HepG2 (cell line): ENCODE measurements around the gene WDFY1. TPM values are rescaled to one million over a fixed set of nuclear protein-coding genes. Genes with fewer than 3 reads are reported as not detected.
A peak's percentile ranks its signal among the peaks of the same experiment; 100 is the strongest.

Experiments
- ATF3 ChIP-seq: sonication (generic); formaldehyde crosslinking; IDR thresholded peaks from 2 replicates; pipeline ENCODE4 v1.4.0; 2020; ENCODE audit warnings: missing genetic modification reagents
- DR1 ChIP-seq: sonication (generic); formaldehyde crosslinking; IDR thresholded peaks from 2 replicates; pipeline ENCODE4 v1.8.0; 2021; ENCODE audit warnings: mild to moderate bottlenecking, missing genetic modification reagents, inconsistent platforms
- EP300 ChIP-seq, 3 experiments: sonication (generic) in 1 of 3; formaldehyde crosslinking in 1 of 3; IDR thresholded peaks; 2 replicates each; pipeline versions ENCODE4 v1.5.1 to v1.6.1; 2011 to 2020; ENCODE audit warnings: low read depth in 2 of 3, low read length in 2 of 3, borderline replicate concordance in 1 of 3, improper control_type of control experiment in 1 of 3, mild to moderate bottlenecking in 1 of 3, missing genetic modification reagents in 1 of 3, moderate library complexity in 1 of 3
- GTF3A ChIP-seq: sonication (generic); formaldehyde crosslinking; conservative IDR thresholded peaks from 2 replicates; pipeline ENCODE4 v1.4.0; 2020; ENCODE audit warnings: mild to moderate bottlenecking, missing genetic modification reagents
- HNRNPUL1 ChIP-seq: fragments of 200-400 bp; formaldehyde crosslinking; IDR thresholded peaks from 2 replicates; pipeline ENCODE4 v1.6.1; 2017; ENCODE audit warnings: low read depth, mild to moderate bottlenecking, low read length, moderate library complexity
- KLF11 ChIP-seq: IDR thresholded peaks from 2 replicates; pipeline ENCODE4 v1.6.1; 2016; ENCODE audit warnings: missing compliant biosample characterization
- KLF12 ChIP-seq: sonication (generic); formaldehyde crosslinking; IDR thresholded peaks from 2 replicates; pipeline ENCODE4 v1.4.0; 2020; ENCODE audit warnings: missing genetic modification reagents, borderline replicate concordance
- MAF1 ChIP-seq: sonication (generic); formaldehyde crosslinking; IDR thresholded peaks from 2 replicates; pipeline ENCODE4 v1.5.0; 2020; ENCODE audit warnings: missing genetic modification reagents, borderline replicate concordance
- MEF2D ChIP-seq: sonication (generic); formaldehyde crosslinking; IDR thresholded peaks from 2 replicates; pipeline ENCODE4 v1.5.1; 2020; ENCODE audit warnings: mild to moderate bottlenecking, missing genetic modification reagents
- MIER3 ChIP-seq: IDR thresholded peaks from 2 replicates; pipeline ENCODE4 v1.6.1; 2016; ENCODE audit warnings: missing compliant biosample characterization, borderline replicate concordance
- MXD4 ChIP-seq: IDR thresholded peaks from 2 replicates; pipeline ENCODE4 v1.6.1; 2016; ENCODE audit warnings: mild to moderate bottlenecking, missing biosample characterization, missing genetic modification reagents
- NFRKB ChIP-seq: fragments of 450-650 bp; IDR thresholded peaks from 2 replicates; pipeline ENCODE4 v1.6.1; 2017
- SYNCRIP ChIP-seq: fragments of 200-400 bp; formaldehyde crosslinking; IDR thresholded peaks from 2 replicates; pipeline ENCODE4 v1.6.1; 2018; ENCODE audit warnings: mild to moderate bottlenecking, low read depth, low read length; ENCODE audit not compliant: insufficient read depth
- THYN1 ChIP-seq: sonication (generic); formaldehyde crosslinking; IDR thresholded peaks from 2 replicates; pipeline ENCODE4 v1.8.1; 2023; ENCODE audit warnings: low read depth, mild to moderate bottlenecking, moderate library complexity, missing genetic modification reagents, borderline replicate concordance
- ZMAT3 ChIP-seq: sonication (generic); formaldehyde crosslinking; conservative IDR thresholded peaks from 2 replicates; pipeline ENCODE4 v1.7.0; 2021; ENCODE audit warnings: missing genetic modification reagents
- ZNF230 ChIP-seq: sonication (generic); formaldehyde crosslinking; IDR thresholded peaks from 2 replicates; pipeline ENCODE4 v1.4.0; 2020; ENCODE audit warnings: mild to moderate bottlenecking, missing genetic modification reagents
- ZNF367 ChIP-seq: sonication (generic); formaldehyde crosslinking; IDR thresholded peaks from 2 replicates; pipeline ENCODE4 v1.4.0; 2020; ENCODE audit warnings: missing genetic modification reagents, borderline replicate concordance
- ZNF468 ChIP-seq: sonication (generic); formaldehyde crosslinking; IDR thresholded peaks from 2 replicates; pipeline ENCODE4 v1.8.0; 2022; ENCODE audit warnings: mild to moderate bottlenecking, moderate library complexity, missing genetic modification reagents
- ZNF629 ChIP-seq: sonication (generic); formaldehyde crosslinking; conservative IDR thresholded peaks from 2 replicates; pipeline ENCODE4 v1.5.0; 2020; ENCODE audit warnings: missing genetic modification reagents
- ZNF761 ChIP-seq: sonication (generic); formaldehyde crosslinking; conservative IDR thresholded peaks from 2 replicates; pipeline ENCODE4 v1.4.0; 2020; ENCODE audit warnings: mild to moderate bottlenecking, missing genetic modification reagents
- ZNF777 ChIP-seq: sonication (generic); formaldehyde crosslinking; IDR thresholded peaks from 2 replicates; pipeline ENCODE4 v1.4.0; 2020; ENCODE audit warnings: missing genetic modification reagents
- polyA plus RNA-seq, 8 experiments: library from polyadenylated mRNA; depleted of rRNA in 3 of 8; stranded (reverse) in 7 of 8; unstranded in 1 of 8; fragments of >200 nt; fragmentation: Illumina TruSeq in 4 of 8; extraction: Trizol in 4 of 8; gene quantifications; 2 replicates each; pipeline versions ENCODE4 v1.2.1 to v1.2.3, GENCODE V29; 2011 to 2016; ENCODE audit warnings: low read depth in 4 of 8, missing spikeins in 1 of 8, mixed read lengths in 1 of 8; ENCODE audit not compliant: insufficient read depth in 1 of 8
- total RNA-seq, 5 experiments: library from RNA; depleted of rRNA; stranded (reverse); fragments of >200 nt; fragmentation: Illumina TruSeq; extraction: Trizol; gene quantifications; 2 replicates each; pipeline ENCODE4 v1.2.3, GENCODE V29; 2016; ENCODE audit warnings: low read depth in 1 of 5
- TF ChIP-seq, protein P1 (sequence below): IDR thresholded peaks from 2 replicates; pipeline ENCODE4 v1.6.1; 2016; ENCODE audit warnings: missing compliant biosample characterization, missing genetic modification reagents, borderline replicate concordance
- TF ChIP-seq, protein P2 (sequence below): sonication (generic); formaldehyde crosslinking; IDR thresholded peaks from 2 replicates; pipeline ENCODE4 v1.9.0; 2022; ENCODE audit warnings: low read depth, missing genetic modification reagents
- TF ChIP-seq, protein P3 (sequence below): sonication (generic); formaldehyde crosslinking; IDR thresholded peaks from 2 replicates; pipeline ENCODE4 v1.5.0; 2020; ENCODE audit warnings: mild to moderate bottlenecking, missing genetic modification reagents

WDFY1 gene
- total and polyA plus RNA-seq, 2 of the 13 experiments (the other 11 are each of a cell fraction or from before 2014, with no cell fraction given) = 77.0 to 78.4 TPM

DNA sequence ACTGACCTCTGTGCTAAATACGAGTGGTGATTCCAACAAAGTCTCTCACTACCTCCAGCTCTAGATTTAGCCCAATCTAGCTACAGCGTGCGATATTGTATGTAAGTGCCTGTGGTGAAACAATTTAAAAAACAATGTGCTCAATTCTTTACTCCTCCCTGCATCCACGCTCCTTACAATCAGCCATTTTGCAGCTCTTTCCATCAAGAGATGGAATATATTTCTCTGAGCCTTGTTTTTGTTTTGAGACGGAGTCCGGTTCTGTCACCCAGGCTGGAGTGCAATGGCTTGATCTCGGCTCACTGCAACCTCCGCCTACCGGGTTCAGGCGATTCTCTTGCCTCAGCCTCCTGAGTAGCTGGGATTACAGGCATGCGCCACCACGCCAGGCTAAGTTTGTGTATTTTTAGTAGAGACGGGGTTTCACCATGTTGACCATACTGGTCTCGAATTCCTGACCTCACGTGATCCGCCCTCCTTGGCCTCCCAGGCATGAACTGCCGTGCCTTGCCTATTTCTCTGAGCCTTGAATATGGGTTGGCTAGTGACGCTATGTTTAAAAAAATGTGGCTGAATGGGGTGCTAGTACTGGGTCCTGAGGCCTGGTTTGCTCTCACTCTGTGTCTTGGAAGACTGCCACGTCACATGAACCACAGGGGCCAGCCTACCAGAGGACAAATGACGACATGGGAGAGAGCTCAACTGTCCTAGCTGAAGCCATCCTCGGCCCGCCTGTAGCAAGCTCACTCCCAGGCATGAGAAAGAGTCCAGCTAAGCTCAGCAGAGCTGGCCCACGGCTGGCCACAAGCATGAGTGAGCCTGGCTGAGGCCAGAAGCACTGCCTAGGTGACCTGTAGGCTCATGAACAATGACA, 14.8 kb downstream of the WDFY1 start (continued):
- TF ChIP-seq, protein P1, sequence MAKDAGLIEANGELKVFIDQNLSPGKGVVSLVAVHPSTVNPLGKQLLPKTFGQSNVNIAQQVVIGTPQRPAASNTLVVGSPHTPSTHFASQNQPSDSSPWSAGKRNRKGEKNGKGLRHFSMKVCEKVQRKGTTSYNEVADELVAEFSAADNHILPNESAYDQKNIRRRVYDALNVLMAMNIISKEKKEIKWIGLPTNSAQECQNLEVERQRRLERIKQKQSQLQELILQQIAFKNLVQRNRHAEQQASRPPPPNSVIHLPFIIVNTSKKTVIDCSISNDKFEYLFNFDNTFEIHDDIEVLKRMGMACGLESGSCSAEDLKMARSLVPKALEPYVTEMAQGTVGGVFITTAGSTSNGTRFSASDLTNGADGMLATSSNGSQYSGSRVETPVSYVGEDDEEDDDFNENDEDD (CRISPR knock-in tag) = peak; percentile 70; the same call in 1 of the 2 replicates
- TF ChIP-seq MEF2D (CRISPR knock-in tag) (peak; percentile 92), KLF12 (CRISPR knock-in tag) (no peak), SYNCRIP (no peak), HNRNPUL1 (no peak), ZNF761 (CRISPR knock-in tag) (peak; percentile 61; the same call in 1 of the 2 replicates), ZMAT3 (peak; percentile 82), NFRKB (peak; percentile 4; the same call in 1 of the 2 replicates), GTF3A (CRISPR knock-in tag) (no peak; the same call in 1 of the 2 replicates), MIER3 (CRISPR knock-in tag) (peak; percentile 32; the same call in 1 of the 2 replicates), ATF3 (CRISPR knock-in tag) (peak; percentile 33; the same call in 1 of the 2 replicates), DR1 (CRISPR knock-in tag) (peak; percentile 80), KLF11 (no peak; the same call in 1 of the 2 replicates), ZNF230 (peak; percentile 88; the same call in 1 of the 2 replicates), ZNF629 (CRISPR knock-in tag) (peak; percentile 70), MXD4 (CRISPR knock-in tag) (peak; percentile 71), MAF1 (CRISPR knock-in tag) (no peak), THYN1 (CRISPR knock-in tag) (no peak), ZNF468 (CRISPR knock-in tag) (no peak), EP300 (IDR thresholded peaks at IDR 0.05; ENCODE audit: low read depth in 2 of 2, low read length in 2 of 2) (no peak; a peak in 1 of 4 replicates), EP300 (CRISPR knock-in tag; IDR thresholded peaks at IDR 0.05; ENCODE audit: borderline replicate concordance) (peak; percentile 68), ZNF367 (CRISPR knock-in tag) (no peak), ZNF777 (CRISPR knock-in tag) (no peak)
- TF ChIP-seq, protein P2, sequence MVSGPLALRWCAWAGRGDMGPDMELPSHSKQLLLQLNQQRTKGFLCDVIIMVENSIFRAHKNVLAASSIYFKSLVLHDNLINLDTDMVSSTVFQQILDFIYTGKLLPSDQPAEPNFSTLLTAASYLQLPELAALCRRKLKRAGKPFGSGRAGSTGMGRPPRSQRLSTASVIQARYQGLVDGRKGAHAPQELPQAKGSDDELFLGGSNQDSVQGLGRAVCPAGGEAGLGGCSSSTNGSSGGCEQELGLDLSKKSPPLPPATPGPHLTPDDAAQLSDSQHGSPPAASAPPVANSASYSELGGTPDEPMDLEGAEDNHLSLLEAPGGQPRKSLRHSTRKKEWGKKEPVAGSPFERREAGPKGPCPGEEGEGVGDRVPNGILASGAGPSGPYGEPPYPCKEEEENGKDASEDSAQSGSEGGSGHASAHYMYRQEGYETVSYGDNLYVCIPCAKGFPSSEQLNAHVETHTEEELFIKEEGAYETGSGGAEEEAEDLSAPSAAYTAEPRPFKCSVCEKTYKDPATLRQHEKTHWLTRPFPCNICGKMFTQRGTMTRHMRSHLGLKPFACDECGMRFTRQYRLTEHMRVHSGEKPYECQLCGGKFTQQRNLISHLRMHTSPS (CRISPR knock-in tag) = peak; percentile 75
- TF ChIP-seq, protein P3, sequence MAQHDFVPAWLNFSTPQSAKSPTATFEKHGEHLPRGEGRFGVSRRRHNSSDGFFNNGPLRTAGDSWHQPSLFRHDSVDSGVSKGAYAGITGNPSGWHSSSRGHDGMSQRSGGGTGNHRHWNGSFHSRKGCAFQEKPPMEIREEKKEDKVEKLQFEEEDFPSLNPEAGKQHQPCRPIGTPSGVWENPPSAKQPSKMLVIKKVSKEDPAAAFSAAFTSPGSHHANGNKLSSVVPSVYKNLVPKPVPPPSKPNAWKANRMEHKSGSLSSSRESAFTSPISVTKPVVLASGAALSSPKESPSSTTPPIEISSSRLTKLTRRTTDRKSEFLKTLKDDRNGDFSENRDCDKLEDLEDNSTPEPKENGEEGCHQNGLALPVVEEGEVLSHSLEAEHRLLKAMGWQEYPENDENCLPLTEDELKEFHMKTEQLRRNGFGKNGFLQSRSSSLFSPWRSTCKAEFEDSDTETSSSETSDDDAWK (CRISPR knock-in tag) = no peak
